ENCODE data around the gene MED15. TPM values are rescaled to one million over a fixed set of nuclear protein-coding genes. Genes with fewer than 3 reads are reported as not detected.

Gene MED15, protein sequence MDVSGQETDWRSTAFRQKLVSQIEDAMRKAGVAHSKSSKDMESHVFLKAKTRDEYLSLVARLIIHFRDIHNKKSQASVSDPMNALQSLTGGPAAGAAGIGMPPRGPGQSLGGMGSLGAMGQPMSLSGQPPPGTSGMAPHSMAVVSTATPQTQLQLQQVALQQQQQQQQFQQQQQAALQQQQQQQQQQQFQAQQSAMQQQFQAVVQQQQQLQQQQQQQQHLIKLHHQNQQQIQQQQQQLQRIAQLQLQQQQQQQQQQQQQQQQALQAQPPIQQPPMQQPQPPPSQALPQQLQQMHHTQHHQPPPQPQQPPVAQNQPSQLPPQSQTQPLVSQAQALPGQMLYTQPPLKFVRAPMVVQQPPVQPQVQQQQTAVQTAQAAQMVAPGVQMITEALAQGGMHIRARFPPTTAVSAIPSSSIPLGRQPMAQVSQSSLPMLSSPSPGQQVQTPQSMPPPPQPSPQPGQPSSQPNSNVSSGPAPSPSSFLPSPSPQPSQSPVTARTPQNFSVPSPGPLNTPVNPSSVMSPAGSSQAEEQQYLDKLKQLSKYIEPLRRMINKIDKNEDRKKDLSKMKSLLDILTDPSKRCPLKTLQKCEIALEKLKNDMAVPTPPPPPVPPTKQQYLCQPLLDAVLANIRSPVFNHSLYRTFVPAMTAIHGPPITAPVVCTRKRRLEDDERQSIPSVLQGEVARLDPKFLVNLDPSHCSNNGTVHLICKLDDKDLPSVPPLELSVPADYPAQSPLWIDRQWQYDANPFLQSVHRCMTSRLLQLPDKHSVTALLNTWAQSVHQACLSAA
- 83.8 TPM for polyA plus RNA-seq (2013, experiment 1 of 2)
- polyA plus RNA-seq (2013, experiment 2 of 2): 71.0 TPM

DNA sequence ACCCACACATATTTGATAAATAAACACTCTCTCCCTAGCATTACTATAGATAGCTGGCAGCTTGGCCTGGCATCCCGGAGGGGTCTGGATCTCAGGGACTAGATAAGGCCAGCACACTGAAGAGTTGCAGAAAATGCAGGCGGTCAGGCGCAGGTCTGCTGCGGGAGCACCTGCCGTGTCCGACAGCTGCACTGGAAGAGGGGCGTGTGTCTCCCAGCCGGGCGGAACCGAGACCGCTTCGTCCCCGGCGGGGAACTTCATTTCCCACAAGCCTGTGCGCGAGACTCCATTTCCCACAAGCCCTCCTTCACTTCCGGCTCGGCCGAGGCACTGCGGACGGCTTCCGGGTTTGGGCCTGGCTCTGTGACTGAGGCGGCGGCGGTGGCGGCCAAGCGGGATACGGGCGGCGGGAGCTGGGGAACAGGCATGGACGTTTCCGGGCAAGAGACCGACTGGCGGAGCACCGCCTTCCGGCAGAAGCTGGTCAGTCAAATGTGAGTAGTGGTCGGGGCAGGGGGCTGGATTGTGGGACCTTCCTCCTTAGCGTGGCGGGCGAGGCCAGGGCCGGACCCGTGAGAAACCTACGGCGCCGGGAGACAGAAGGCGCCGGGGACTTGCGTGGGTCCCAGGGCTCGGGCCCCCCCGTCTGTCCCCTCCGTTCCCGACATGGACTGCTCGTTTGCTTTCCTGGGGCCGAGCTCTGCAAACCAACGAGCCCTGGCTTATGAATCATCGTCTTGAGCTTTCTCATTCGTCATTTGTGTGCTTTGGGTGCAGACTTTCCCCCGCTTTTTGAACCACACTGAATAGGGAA, at the start of gene MED15:
Gene MED15, plus strand, starts transcription at position 358 of the 814 bp plus-strand sequence. Its CDS starts 69 bp downstream, at position 427.
- H3K4me3 ChIP-seq (ENCODE audit: extremely low read depth, insufficient read depth, low read length, poor library complexity, severe bottlenecking): peak within 1 kb of the TSS; percentile 95
- H3K4me1 ChIP-seq (ENCODE audit: control insufficient read depth, insufficient read depth, low read length, poor library complexity, severe bottlenecking): peaks cover 23% of the 10 kb centered on the region
- H3K9me3 ChIP-seq (ENCODE audit: control insufficient read depth, low read length): no peaks in the 10 kb centered on the region
- peaks cover 20% of the 10 kb centered on the region for H3K36me3 ChIP-seq (ENCODE audit: control insufficient read depth, insufficient read depth, low read length)
- H3K27ac ChIP-seq (ENCODE audit: low read depth, low read length, severe bottlenecking): peak within 1 kb of the TSS; percentile 95
- 2% methylated on average over 44 to 52 of the region's 58 CpGs for WGBS, 2 experiments (ENCODE audit: insufficient coverage in 2 of 2)

DNA sequence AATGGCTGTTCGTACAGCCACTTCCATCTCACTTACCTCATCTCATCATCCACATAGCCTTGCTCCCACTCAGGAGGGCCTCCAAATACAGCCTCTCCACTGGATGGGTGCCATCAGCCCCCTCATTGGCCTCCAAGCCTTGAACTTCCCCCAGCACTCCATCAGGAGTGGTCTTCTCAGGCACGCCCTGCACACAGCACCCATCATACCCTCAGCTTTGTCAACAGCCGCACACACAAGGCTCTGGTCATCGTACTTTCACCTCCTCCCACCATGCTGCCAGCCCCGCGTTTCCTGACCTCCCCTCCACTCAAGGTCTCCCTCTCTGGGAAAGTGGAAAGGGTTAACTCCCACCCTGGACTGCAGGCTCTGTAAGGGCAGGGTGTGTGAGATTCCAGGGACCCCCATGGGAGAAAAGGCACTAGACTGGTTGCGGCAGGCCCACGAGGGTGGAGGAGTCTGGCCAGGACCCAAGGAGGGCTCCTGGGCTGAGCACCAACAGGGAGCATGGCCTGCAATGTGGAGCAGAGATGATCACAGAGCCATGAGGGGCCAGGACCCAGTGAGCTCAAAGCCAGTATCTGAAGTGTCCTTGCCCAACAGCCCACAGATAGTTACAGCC, 48.8 kb upstream of the MED15 start:
- Histone ChIP-seq H3K9me3 (ENCODE audit: control insufficient read depth, low read length) (no peaks in the 10 kb centered on the region), H3K27ac (ENCODE audit: low read depth, low read length, severe bottlenecking) (no peak overlapping the region), H3K36me3 (ENCODE audit: control insufficient read depth, insufficient read depth, low read length) (peaks cover 21% of the 10 kb centered on the region), H3K4me3 (ENCODE audit: extremely low read depth, insufficient read depth, low read length, poor library complexity, severe bottlenecking) (no peak overlapping the region), H3K4me1 (ENCODE audit: control insufficient read depth, insufficient read depth, low read length, poor library complexity, severe bottlenecking) (peaks cover 4% of the 10 kb centered on the region)
- WGBS, 2 experiments (ENCODE audit: insufficient coverage in 2 of 2): 90 to 94% methylated on average over 6 of the region's 8 CpGs

DNA sequence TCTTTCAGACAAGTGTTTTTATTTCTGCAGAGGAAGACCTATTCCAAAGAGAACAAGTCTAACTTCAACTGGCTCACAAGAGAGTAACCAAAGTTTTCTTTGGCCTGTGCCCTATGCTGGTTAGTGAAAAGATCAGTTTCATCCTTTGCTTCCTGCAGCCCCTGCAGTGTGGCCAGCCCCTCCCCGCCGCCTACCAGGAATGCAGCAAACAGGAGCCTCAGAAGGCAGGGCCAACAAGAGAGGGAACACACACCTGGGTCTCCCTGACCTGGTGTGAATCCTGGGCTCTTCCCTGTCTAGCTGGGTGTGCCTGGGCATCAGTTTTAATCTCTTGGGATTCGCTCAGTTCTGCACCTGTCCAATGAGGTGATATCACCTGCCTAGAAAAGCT, 48.3 kb upstream of the MED15 start:
- H3K27ac ChIP-seq (ENCODE audit: low read depth, low read length, severe bottlenecking): no peak overlapping the region
- no peaks in the 10 kb centered on the region for H3K9me3 ChIP-seq (ENCODE audit: control insufficient read depth, low read length)
- no peak overlapping the region for H3K4me3 ChIP-seq (ENCODE audit: extremely low read depth, insufficient read depth, low read length, poor library complexity, severe bottlenecking)
- peaks cover 23% of the 10 kb centered on the region for H3K36me3 ChIP-seq (ENCODE audit: control insufficient read depth, insufficient read depth, low read length)
- peaks cover 4% of the 10 kb centered on the region for H3K4me1 ChIP-seq (ENCODE audit: control insufficient read depth, insufficient read depth, low read length, poor library complexity, severe bottlenecking)
- WGBS, 2 experiments (ENCODE audit: insufficient coverage in 2 of 2): 89 to 93% methylated on average over 2 to 3 of the region's 3 CpGs

DNA sequence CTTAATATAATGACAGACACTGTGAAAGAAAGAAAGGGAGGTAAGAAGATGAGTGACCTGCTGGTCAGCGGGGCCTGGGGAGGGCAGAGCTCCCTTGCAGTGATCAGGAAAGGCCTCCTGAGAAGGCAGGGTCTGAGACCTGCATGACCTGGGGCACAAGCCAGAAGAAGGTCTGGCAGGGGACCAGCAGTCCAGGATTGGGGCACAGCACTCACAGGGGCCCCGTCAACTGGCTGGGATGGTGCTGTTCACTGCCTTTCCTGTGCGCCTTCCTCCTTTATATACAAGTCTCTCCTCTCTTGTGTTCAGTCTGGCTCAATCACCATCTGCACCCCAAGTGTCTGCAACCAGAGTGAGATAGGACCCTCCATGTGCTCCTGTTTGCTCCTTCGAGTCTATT, 47.5 kb upstream of the MED15 start:
- Histone ChIP-seq H3K27ac (ENCODE audit: low read depth, low read length, severe bottlenecking) (no peak overlapping the region), H3K4me3 (ENCODE audit: extremely low read depth, insufficient read depth, low read length, poor library complexity, severe bottlenecking) (no peak overlapping the region), H3K36me3 (ENCODE audit: control insufficient read depth, insufficient read depth, low read length) (peaks cover 25% of the 10 kb centered on the region), H3K4me1 (ENCODE audit: control insufficient read depth, insufficient read depth, low read length, poor library complexity, severe bottlenecking) (peaks cover 4% of the 10 kb centered on the region), H3K9me3 (ENCODE audit: control insufficient read depth, low read length) (no peaks in the 10 kb centered on the region)
- 90 to 97% methylated on average over 4 of the region's 4 CpGs for WGBS, 2 experiments (ENCODE audit: insufficient coverage in 2 of 2)

DNA sequence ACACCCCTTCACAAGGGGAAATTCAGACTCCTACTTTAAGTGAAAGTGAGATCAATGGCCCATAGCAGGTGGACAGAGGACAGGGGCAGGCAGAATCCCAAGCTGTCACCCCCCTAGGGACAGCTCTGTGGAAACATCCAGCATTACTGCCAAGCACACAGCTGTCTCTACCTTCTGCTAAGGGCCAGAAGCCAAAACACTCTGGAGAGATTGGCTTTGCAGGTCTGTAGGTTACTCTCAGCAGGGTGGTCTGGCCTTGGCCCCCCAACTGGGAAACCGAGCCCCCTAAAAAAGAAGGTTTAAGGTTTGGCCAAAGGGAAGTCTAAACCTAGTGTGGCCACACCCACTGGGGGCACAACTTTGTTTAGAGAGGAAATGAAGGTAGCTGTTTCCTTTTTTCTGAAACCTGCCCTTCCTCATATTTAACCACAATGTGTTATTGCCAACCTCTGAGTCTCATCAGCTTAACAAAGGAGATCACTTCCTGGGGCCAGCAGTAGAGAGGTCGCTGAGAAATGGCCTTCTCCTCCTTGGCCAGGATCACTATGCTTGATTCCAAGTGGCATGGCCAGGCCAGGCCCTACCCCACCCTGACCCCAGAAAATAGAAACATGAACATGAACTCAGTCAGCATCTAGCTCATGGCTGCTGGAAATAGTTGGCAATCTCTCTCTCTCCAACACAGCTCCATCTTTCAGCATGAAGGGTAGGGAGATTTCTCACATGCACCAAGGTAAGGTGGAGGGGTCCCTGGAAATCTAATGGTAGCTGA, 43.9 kb upstream of the MED15 start:
- H3K9me3 ChIP-seq (ENCODE audit: control insufficient read depth, low read length): no peaks in the 10 kb centered on the region
- no peak overlapping the region for H3K27ac ChIP-seq (ENCODE audit: low read depth, low read length, severe bottlenecking)
- H3K4me1 ChIP-seq (ENCODE audit: control insufficient read depth, insufficient read depth, low read length, poor library complexity, severe bottlenecking): no peaks in the 10 kb centered on the region
- no peak overlapping the region for H3K4me3 ChIP-seq (ENCODE audit: extremely low read depth, insufficient read depth, low read length, poor library complexity, severe bottlenecking)
- peaks cover 17% of the 10 kb centered on the region for H3K36me3 ChIP-seq (ENCODE audit: control insufficient read depth, insufficient read depth, low read length)
- 63 to 64% methylated on average over 2 of the region's 2 CpGs for WGBS, 2 experiments (ENCODE audit: insufficient coverage in 2 of 2)

DNA sequence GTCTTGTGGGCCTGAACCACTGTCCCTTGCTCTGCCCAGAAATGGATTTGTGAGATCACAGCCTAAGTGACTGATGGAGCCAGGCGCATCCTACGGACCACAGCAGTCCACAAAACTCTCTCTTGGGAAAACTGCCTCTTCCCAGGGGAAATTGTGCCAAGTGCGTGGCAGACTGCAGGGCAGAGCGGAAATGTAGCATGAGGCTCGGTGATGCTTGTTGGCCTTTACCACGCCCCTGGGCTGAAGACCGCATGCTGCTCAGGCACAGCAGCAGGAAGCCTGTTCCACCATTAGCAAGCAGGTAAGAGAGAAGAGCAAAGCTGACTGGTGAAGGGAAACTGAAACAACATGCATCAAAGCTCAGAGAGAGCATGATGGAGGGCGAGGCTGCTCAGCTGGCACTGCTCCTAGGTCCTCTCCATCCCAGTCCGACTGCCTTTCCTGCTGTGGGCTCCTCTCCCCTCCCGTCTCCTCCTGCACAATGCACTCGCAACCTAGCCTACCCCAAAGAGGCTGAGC, 43.3 kb upstream of the MED15 start:
- H3K27ac ChIP-seq (ENCODE audit: low read depth, low read length, severe bottlenecking): no peak overlapping the region
- H3K9me3 ChIP-seq (ENCODE audit: control insufficient read depth, low read length): no peaks in the 10 kb centered on the region
- no peaks in the 10 kb centered on the region for H3K4me1 ChIP-seq (ENCODE audit: control insufficient read depth, insufficient read depth, low read length, poor library complexity, severe bottlenecking)
- H3K4me3 ChIP-seq (ENCODE audit: extremely low read depth, insufficient read depth, low read length, poor library complexity, severe bottlenecking): no peak overlapping the region
- peaks cover 21% of the 10 kb centered on the region for H3K36me3 ChIP-seq (ENCODE audit: control insufficient read depth, insufficient read depth, low read length)
- whole genome bisulfite sequencing, 2 experiments (ENCODE audit: insufficient coverage in 2 of 2): 97 to 99% methylated on average over 8 to 9 of the region's 11 CpGs

DNA sequence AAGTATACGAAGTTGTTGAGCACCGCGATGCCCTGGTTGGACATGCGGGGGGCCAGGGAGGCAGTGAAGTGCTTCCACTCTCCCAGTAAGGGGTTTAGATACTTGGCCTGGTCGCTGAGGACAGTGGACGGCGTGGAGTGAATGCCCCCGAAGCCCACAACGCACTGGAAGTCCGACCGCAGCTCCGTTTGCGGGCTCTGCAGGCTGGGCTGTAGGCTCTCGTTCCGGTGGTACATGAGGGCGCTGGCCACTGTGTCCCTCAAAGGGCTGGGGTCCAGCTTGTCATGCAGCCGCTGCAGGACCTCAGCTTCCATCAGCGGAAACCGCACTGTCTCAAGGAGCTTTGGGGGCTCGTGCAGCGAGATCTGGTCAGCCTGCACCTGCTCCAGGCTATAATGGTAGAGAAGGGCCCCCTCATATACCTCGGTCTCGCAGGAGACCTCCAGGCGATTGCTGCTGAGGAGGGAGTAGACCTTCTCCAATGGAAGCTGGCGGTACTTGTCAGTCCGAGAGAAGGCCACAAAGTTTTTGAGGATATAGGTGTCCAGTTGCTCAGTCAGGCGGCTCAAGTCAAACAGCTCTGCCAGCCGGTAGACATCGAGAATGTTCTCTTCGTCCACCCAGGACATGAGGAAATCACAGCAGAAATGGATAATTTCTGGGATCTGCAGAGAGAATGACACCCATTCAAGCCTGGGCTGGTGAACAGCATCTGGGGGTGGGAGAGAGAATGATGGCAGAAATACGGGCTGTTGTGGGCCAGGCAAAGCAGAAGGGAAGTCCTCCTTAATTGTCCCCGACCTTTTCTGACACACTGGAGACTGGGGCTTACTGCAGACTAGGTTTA, 42.3 kb upstream of the MED15 start:
- Histone ChIP-seq H3K4me3 (ENCODE audit: extremely low read depth, insufficient read depth, low read length, poor library complexity, severe bottlenecking) (no peak overlapping the region), H3K36me3 (ENCODE audit: control insufficient read depth, insufficient read depth, low read length) (peaks cover 28% of the 10 kb centered on the region), H3K9me3 (ENCODE audit: control insufficient read depth, low read length) (no peaks in the 10 kb centered on the region), H3K4me1 (ENCODE audit: control insufficient read depth, insufficient read depth, low read length, poor library complexity, severe bottlenecking) (no peaks in the 10 kb centered on the region), H3K27ac (ENCODE audit: low read depth, low read length, severe bottlenecking) (no peak overlapping the region)
- 93 to 96% methylated on average over 30 to 32 of the region's 32 CpGs for WGBS, 2 experiments (ENCODE audit: insufficient coverage in 2 of 2)

DNA sequence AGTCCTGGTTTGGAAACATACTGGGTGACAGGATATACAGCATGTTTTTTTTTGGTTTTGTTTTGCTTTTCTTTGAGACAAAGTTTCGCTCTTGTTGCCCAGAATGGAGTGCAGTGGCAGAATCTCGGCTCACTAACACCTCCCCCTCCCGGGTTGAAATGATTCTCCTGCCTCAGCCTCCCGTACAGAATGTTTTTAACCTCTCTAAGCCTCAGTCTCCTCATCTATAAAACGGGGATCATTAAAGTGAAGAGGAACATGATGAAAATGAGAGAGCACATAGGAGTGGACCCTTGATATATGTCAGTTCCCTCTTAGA, 41.7 kb upstream of the MED15 start:
- H3K9me3 ChIP-seq (ENCODE audit: control insufficient read depth, low read length): no peaks in the 10 kb centered on the region
- H3K36me3 ChIP-seq (ENCODE audit: control insufficient read depth, insufficient read depth, low read length): peaks cover 26% of the 10 kb centered on the region
- WGBS, 2 experiments (ENCODE audit: insufficient coverage in 2 of 2): 94 to 95% methylated on average over 2 to 4 of the region's 5 CpGs

DNA sequence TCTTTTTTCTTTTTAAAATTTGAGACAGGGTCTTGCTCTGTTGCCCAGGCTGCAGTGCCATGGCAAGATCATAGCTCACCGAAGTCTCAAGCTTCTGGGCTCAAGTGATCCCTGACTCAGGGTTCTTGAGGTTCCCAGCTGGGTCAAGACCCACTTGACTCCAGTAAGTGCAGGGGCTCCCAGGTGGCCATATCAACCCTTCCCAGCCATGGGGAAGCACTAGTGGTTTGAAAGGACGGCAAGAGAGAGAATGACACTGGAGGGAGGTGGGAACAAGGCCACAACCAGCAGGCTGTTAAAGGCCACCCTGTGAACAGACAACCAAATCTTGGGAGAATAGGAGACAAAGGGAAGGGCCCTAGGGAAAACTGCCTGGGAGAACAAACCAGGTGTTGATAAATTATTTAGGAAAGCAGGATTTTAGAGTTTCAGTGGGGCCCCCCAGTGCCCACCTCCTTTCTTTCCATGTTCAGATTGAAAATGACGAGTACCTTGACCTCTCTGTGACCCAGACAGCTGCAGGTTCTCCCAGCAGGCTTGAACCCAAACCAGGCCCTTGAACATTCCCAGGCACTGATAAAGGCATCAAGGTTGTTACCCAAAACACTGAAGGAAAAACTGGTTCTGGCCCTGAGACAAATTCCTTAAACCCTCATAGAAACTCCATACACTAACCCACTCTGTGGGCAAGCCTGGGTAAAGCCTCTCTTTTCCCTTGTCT, 40.6 kb upstream of the MED15 start:
- Histone ChIP-seq H3K4me3 (ENCODE audit: extremely low read depth, insufficient read depth, low read length, poor library complexity, severe bottlenecking) (no peak overlapping the region), H3K36me3 (ENCODE audit: control insufficient read depth, insufficient read depth, low read length) (peaks cover 30% of the 10 kb centered on the region), H3K4me1 (ENCODE audit: control insufficient read depth, insufficient read depth, low read length, poor library complexity, severe bottlenecking) (no peaks in the 10 kb centered on the region), H3K27ac (ENCODE audit: low read depth, low read length, severe bottlenecking) (no peak overlapping the region), H3K9me3 (ENCODE audit: control insufficient read depth, low read length) (no peaks in the 10 kb centered on the region)
- 89 to 90% methylated on average over 3 of the region's 3 CpGs for WGBS, 2 experiments (ENCODE audit: insufficient coverage in 2 of 2)

More for the DNA sequence above, 41.7 kb upstream of the MED15 start:
- no peaks in the 10 kb centered on the region for H3K4me1 ChIP-seq (ENCODE audit: control insufficient read depth, insufficient read depth, low read length, poor library complexity, severe bottlenecking)
- no peak overlapping the region for H3K27ac ChIP-seq (ENCODE audit: low read depth, low read length, severe bottlenecking)
- no peak overlapping the region for H3K4me3 ChIP-seq (ENCODE audit: extremely low read depth, insufficient read depth, low read length, poor library complexity, severe bottlenecking)
